GM12878 (cell line): ENCODE data around the gene BRD3. TPM values are rescaled to one million over a fixed set of nuclear protein-coding genes. Genes with fewer than 3 reads are reported as not detected.

Source experiments
- ATAC-seq: fragments of 200-7000 bp; cut with Tn5 transposase; 3 replicates; pipeline ENCODE4 v1.9.1; 2020; ENCODE audit warnings: mild to moderate bottlenecking, moderate library complexity
- BruUV-seq: library from RNA; stranded (reverse); fragments of 400-500 nt; replicated peaks from 2 replicates; lab custom pipeline; 2021; lab: Mats Ljungman, UMichigan
- CTCF ChIA-PET: fragments of 300-600 bp; sonication (Branson Sonifier 250); formaldehyde crosslinking; extraction: SDS; loops from one replicate; lab custom pipeline; 2021; ENCODE audit warnings: inconsistent platforms; lab: Yijun Ruan, JAX
- POLR2A ChIA-PET: fragments of 350-600 bp; formaldehyde crosslinking; extraction: SDS; loops from one replicate; lab custom pipeline; 2021; ENCODE audit warnings: inconsistent platforms; lab: Charles Lee
- RAD21 ChIA-PET: fragments of 300-600 bp; sonication (Branson Sonifier 250); formaldehyde crosslinking; loops from one replicate; lab custom pipeline; 2023; ENCODE audit warnings: antibody characterized with exemption; ENCODE audit not compliant: unreplicated experiment; lab: Charles Lee
- SMC1A ChIA-PET: fragments of 300-600 bp; sonication (Branson Sonifier 250); formaldehyde crosslinking; loops from one replicate; lab custom pipeline; 2023; ENCODE audit not compliant: unreplicated experiment, uncharacterized antibody; lab: Charles Lee
- DNase-seq: peaks from one replicate; pipeline ENCODE4 v3.0.0-alpha.2; 2011; ENCODE audit warnings: low read depth, low spot score
- FAIRE-seq: peaks from 3 replicates; lab custom pipeline; 2011; peaks lifted over from hg19 to GRCh38; lab: Jason Lieb, UNC
- H2AFZ ChIP-seq: 2 replicates; pipeline ENCODE4 v1.6.0; 2011; ENCODE audit warnings: low read depth, low read length, control low read depth; ENCODE audit not compliant: control insufficient read depth
- H3K27ac ChIP-seq: 2 replicates; pipeline ENCODE4 v1.5.1; 2011; ENCODE audit warnings: control low read depth; ENCODE audit not compliant: control insufficient read depth, insufficient read depth
- H3K27me3 ChIP-seq, 2 experiments: replicated peaks in 1 of 2; 2 replicates each; pipeline versions ENCODE4 v1.6.0 to v1.6.1; 2011; ENCODE audit warnings: low read length in 1 of 2; ENCODE audit not compliant: control insufficient read depth in 2 of 2, insufficient read depth in 2 of 2
- H3K36me3 ChIP-seq, 2 experiments: 2 replicates each; pipeline ENCODE4 v1.5.1; 2011; ENCODE audit warnings: low read length in 1 of 2; ENCODE audit not compliant: control insufficient read depth in 2 of 2, insufficient read depth in 2 of 2
- H3K4me1 ChIP-seq: 2 replicates; pipeline ENCODE4 v1.6.1; 2011; ENCODE audit warnings: mild to moderate bottlenecking, low read length, moderate library complexity, mixed read lengths; ENCODE audit not compliant: control insufficient read depth, insufficient read depth
- H3K4me2 ChIP-seq: 2 replicates; pipeline ENCODE4 v1.6.0; 2011; ENCODE audit warnings: control low read depth; ENCODE audit not compliant: control insufficient read depth, insufficient read depth
- H3K4me3 ChIP-seq: fragments of 200-600 bp; sonication (generic); 2 replicates; pipeline ENCODE4 v1.5.1; 2016
- H3K79me2 ChIP-seq: 2 replicates; pipeline ENCODE4 v1.6.0; 2011; ENCODE audit warnings: low read length; ENCODE audit not compliant: control insufficient read depth, insufficient read depth
- H3K9ac ChIP-seq: 2 replicates; pipeline ENCODE4 v1.8.0; 2011; ENCODE audit warnings: low read length, control low read depth, mixed read lengths; ENCODE audit not compliant: control insufficient read depth, insufficient read depth
- H3K9me3 ChIP-seq: replicated peaks from 3 replicates; pipeline ENCODE4 v1.5.1; 2011; ENCODE audit warnings: mild to moderate bottlenecking, low read length; ENCODE audit not compliant: control insufficient read depth, insufficient read depth
- H4K20me1 ChIP-seq: 2 replicates; pipeline ENCODE4 v1.6.0; 2011; ENCODE audit not compliant: control insufficient read depth, insufficient read depth
- ETV6 ChIP-seq, 2 experiments: fragments of 450-650 bp in 1 of 2; IDR thresholded peaks in 1 of 2; conservative IDR thresholded peaks in 1 of 2; 2 replicates each; pipeline ENCODE4 v1.6.1; 2014; ENCODE audit warnings: antibody characterized with exemption in 1 of 2, borderline replicate concordance in 1 of 2, low read depth in 1 of 2, mild to moderate bottlenecking in 1 of 2, moderate library complexity in 1 of 2
- FOXM1 ChIP-seq: IDR thresholded peaks from 2 replicates; pipeline ENCODE4 v1.6.1; 2012; ENCODE audit warnings: low read depth, mild to moderate bottlenecking, inconsistent platforms, low read length, moderate library complexity
- HDAC6 ChIP-seq: fragments of 200-600 bp; sonication (generic); IDR thresholded peaks from one replicate; pipeline ENCODE4 v1.8.0; 2017; ENCODE audit warnings: antibody characterized with exemption; ENCODE audit not compliant: unreplicated experiment
- HDGF ChIP-seq: fragments of 450-650 bp; IDR thresholded peaks from 2 replicates; pipeline ENCODE4 v1.6.1; 2016; ENCODE audit warnings: antibody characterized with exemption
- IKZF2 ChIP-seq, 2 experiments: fragments of 450-650 bp; IDR thresholded peaks; 2 replicates each; pipeline ENCODE4 v1.6.1; 2017; ENCODE audit warnings: mild to moderate bottlenecking in 2 of 2, moderate library complexity in 2 of 2
- SREBF1 ChIP-seq: IDR thresholded peaks from 2 replicates; pipeline ENCODE4 v1.6.1; 2012; ENCODE audit warnings: mild to moderate bottlenecking, low read length
- TBL1XR1 ChIP-seq: IDR thresholded peaks from 2 replicates; pipeline ENCODE4 v1.6.1; 2012; ENCODE audit warnings: low read depth, low read length, improper control_type of control experiment
- YBX1 ChIP-seq: fragments of 450-650 bp; IDR thresholded peaks from 2 replicates; pipeline ENCODE4 v1.6.1; 2016; ENCODE audit warnings: antibody characterized with exemption
- WGBS: methylation state at CpG from one replicate; pipeline ENCODE4 v1.1.6; 2016; ENCODE audit warnings: low lambda C conversion rate; ENCODE audit not compliant: insufficient replicate concordance, insufficient coverage; ENCODE audit errors: missing lambda C conversion rate; 5-methylcytosine and 5-hydroxymethylcytosine counted together
- in situ Hi-C: fragments of 300-500 bp; cut with MboI; formaldehyde crosslinking; loops from 9 replicates; pipeline ENCODE4 v1.14.3; 2018; ENCODE audit warnings: mixed read lengths
- intact Hi-C: fragments of 100-400 bp; cut with micrococcal nuclease; formaldehyde crosslinking; loops from one replicate; pipeline ENCODE4 v1.14.2; 2022; ENCODE audit not compliant: unreplicated experiment
- polyA plus RNA-seq, 11 experiments: library from polyadenylated mRNA; depleted of rRNA in 4 of 11; unstranded in 6 of 11; stranded (reverse) in 5 of 11; fragments of >200 nt; fragmentation: Nextera tagmentation in 4 of 11; fragmentation: Illumina TruSeq in 1 of 11; extraction: Ambion mirVana in 4 of 11; extraction: Trizol in 1 of 11; gene quantifications; 1 replicate in 1 of 11; 2 replicates in 10 of 11; pipeline versions ENCODE4 v1.2.1 to v1.2.3, GENCODE V29; 2011 to 2016; ENCODE audit warnings: inconsistent platforms in 2 of 11, missing spikeins in 2 of 11, low read depth in 1 of 11
- total RNA-seq, 4 experiments: library from RNA; depleted of rRNA in 3 of 4; stranded (reverse); fragments of >200 nt in 3 of 4; fragmentation: Illumina TruSeq in 1 of 4; extraction: Trizol in 1 of 4; gene quantifications; 2 replicates each; pipeline versions ENCODE4 v1.2.1 to v1.2.3, GENCODE V29; 2013 to 2021
- TF ChIP-seq, protein P1 (sequence below): IDR thresholded peaks from 2 replicates; pipeline ENCODE4 v1.6.1; 2012; ENCODE audit warnings: low read length, inconsistent platforms

The BRD3 gene
- total and polyA plus RNA-seq, 10 of the 15 experiments (the other 5 are each of a cell fraction or from before 2014, with no cell fraction given) = 0.53 to 20.8 (median 4.8) TPM

DNA sequence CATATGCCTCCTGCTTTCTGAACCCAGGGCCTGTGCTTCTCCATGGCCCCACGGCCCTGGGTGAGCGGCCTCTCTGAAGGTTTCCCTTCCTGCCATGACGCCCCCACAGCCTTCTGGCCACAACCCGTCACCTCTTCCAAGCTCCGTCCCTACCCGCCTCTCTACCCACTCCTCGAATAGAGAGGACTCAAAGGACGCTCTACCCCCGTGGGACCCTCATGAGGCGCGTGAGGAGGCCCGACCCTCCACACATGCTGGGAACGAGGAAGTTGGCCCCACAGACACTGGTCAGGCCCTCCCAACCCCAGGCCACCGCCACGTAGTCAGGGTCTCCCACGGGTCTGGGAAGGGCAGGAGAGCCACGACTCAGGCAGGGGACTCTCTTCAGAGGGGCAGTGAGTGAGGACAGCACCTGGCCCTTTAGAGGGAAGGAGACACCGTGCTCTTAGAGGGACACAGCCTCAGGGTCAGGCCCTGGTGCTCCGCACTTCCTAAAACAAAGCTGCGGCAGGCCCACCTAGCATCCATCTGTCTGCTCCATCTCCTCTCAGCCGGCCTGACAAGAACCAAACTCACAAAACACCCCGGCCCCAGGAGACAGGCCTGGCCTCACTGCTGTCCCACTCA lies 5.3 kb downstream of the BRD3 start:
- 86% methylated on average over 22 of the region's 22 CpGs for WGBS
- POLR2A ChIA-PET = no interaction called here
- Histone ChIP-seq H3K4me2 (no peak overlapping the region), H2AFZ (no peak overlapping the region), H4K20me1 (peaks cover 25% of the 10 kb centered on the region), H3K9me3 (no peaks in the 10 kb centered on the region), H3K9ac (no peak overlapping the region), H3K4me1 (peaks cover 24% of the 10 kb centered on the region), H3K27ac (no peak overlapping the region), H3K27me3 (no peaks in the 10 kb centered on the region), H3K79me2 (peaks cover 39% of the 10 kb centered on the region), H3K4me3 (no peak overlapping the region), H3K36me3 (no peaks in the 10 kb centered on the region)
- FAIRE-seq (no peak), ATAC-seq (no peak), DNase-seq (no peak)
- SMC1A ChIA-PET = no interaction called here
- intact Hi-C loops = no loop called here
- CTCF ChIA-PET = no interaction called here
- no TSS peak for BruUV-seq
- RAD21 ChIA-PET = no interaction called here
- TF ChIP-seq TBL1XR1 = no peak
- no peak for TF ChIP-seq IKZF2 (IDR thresholded peaks at IDR 0.05)
- TF ChIP-seq FOXM1 = no peak
- TF ChIP-seq SREBF1 = no peak
- TF ChIP-seq, protein P1, sequence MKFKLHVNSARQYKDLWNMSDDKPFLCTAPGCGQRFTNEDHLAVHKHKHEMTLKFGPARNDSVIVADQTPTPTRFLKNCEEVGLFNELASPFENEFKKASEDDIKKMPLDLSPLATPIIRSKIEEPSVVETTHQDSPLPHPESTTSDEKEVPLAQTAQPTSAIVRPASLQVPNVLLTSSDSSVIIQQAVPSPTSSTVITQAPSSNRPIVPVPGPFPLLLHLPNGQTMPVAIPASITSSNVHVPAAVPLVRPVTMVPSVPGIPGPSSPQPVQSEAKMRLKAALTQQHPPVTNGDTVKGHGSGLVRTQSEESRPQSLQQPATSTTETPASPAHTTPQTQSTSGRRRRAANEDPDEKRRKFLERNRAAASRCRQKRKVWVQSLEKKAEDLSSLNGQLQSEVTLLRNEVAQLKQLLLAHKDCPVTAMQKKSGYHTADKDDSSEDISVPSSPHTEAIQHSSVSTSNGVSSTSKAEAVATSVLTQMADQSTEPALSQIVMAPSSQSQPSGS = no peak
- TF ChIP-seq HDGF = no peak
- TF ChIP-seq ETV6 (conservative IDR thresholded peaks at IDR 0.05 in 1 of 2, IDR thresholded peaks at IDR 0.05 in 1 of 2; ENCODE audit: borderline replicate concordance in 1 of 2, low read depth in 1 of 2) = no peak
- no peak for TF ChIP-seq YBX1
- no peak for TF ChIP-seq HDAC6
- in situ Hi-C loops = no loop called here
